K562 (cell line): ENCODE results near the gene PTGIR. TPM values are rescaled to one million over a fixed set of nuclear protein-coding genes. Genes with fewer than 3 reads are reported as not detected.

Source experiments
- ATAC-seq: fragments of 200-7000 bp; cut with Tn5 transposase; 3 replicates; pipeline ENCODE4 v1.9.1; 2020; ENCODE audit warnings: moderate library complexity
- BruUV-seq: library from RNA; stranded (reverse); fragments of 400-500 nt; replicated peaks from 2 replicates; lab custom pipeline; 2021; lab: Mats Ljungman, UMichigan
- CTCF ChIA-PET: fragments of 300-600 bp; formaldehyde crosslinking; extraction: SDS; loops from one replicate; lab custom pipeline; 2021; ENCODE audit warnings: low intra/inter-chr PET ratio; lab: Yijun Ruan, JAX
- POLR2A ChIA-PET: fragments of 300-600, 350-650 bp; sonication (Branson Sonifier 250); formaldehyde crosslinking; extraction: SDS; loops from one replicate; lab custom pipeline; 2021; ENCODE audit warnings: antibody characterized with exemption, inconsistent platforms; lab: Yijun Ruan, JAX
- DNase-seq, 4 experiments: peaks; one replicate each; pipeline versions ENCODE4 v3.0.0 to v3.0.0-alpha.2; 2011 to 2018; ENCODE audit warnings: low spot score in 3 of 4, mixed read lengths in 3 of 4; ENCODE audit errors: extremely low read depth in 1 of 4
- FAIRE-seq: peaks from 2 replicates; lab custom pipeline; 2011; peaks lifted over from hg19 to GRCh38; lab: Jason Lieb, UNC
- H2AFZ ChIP-seq: 2 replicates; pipeline ENCODE4 v1.6.0; 2011; ENCODE audit warnings: low read depth, low read length, control low read depth, inconsistent platforms
- H3K27ac ChIP-seq: fragments of 200-600 bp; 3 replicates; pipeline ENCODE4 v1.8.0; 2011; ENCODE audit warnings: low read depth, mild to moderate bottlenecking, control low read depth, inconsistent platforms, low read length, moderate library complexity, mixed read lengths; ENCODE audit errors: extremely low read depth
- H3K27me3 ChIP-seq, 2 experiments: fragments of 300-600 bp in 1 of 2; 2 replicates in 1 of 2; 3 replicates in 1 of 2; pipeline versions ENCODE4 v1.6.0 to v1.8.0; 2011; ENCODE audit warnings: inconsistent platforms in 2 of 2, low read length in 2 of 2, mild to moderate bottlenecking in 1 of 2, mixed read lengths in 1 of 2, moderate library complexity in 1 of 2; ENCODE audit not compliant: control insufficient read depth in 2 of 2, insufficient read depth in 2 of 2
- H3K36me3 ChIP-seq: fragments of 300-600 bp; 3 replicates; pipeline ENCODE4 v1.8.0; 2011; ENCODE audit warnings: mild to moderate bottlenecking, low read length, inconsistent platforms; ENCODE audit not compliant: control insufficient read depth, insufficient read depth
- H3K4me1 ChIP-seq, 2 experiments: fragments of 200-600 bp in 1 of 2; replicated peaks in 1 of 2; 2 replicates in 1 of 2; 3 replicates in 1 of 2; pipeline versions ENCODE4 v1.5.1 to v1.8.0; 2011; ENCODE audit warnings: inconsistent platforms in 2 of 2, low read length in 2 of 2, mild to moderate bottlenecking in 1 of 2, mixed read lengths in 1 of 2, moderate library complexity in 1 of 2; ENCODE audit not compliant: control insufficient read depth in 2 of 2, insufficient read depth in 2 of 2
- H3K4me2 ChIP-seq: 2 replicates; pipeline ENCODE4 v1.6.1; 2011; ENCODE audit warnings: low read length, control low read depth, inconsistent platforms, mixed read lengths; ENCODE audit not compliant: insufficient read depth
- H3K4me3 ChIP-seq: fragments of 200-600 bp; sonication (generic), shearing (Covaris generic); 2 replicates; pipeline ENCODE4 v1.5.1; 2016; ENCODE audit warnings: control low read depth, inconsistent platforms
- H3K79me2 ChIP-seq: fragments of 200-600 bp; 3 replicates; pipeline ENCODE4 v1.8.0; 2011; ENCODE audit warnings: low read length, inconsistent platforms; ENCODE audit not compliant: control insufficient read depth, insufficient read depth
- H3K9ac ChIP-seq, 2 experiments: 2 replicates each; pipeline versions ENCODE4 v1.6.0 to v1.6.1; 2011; ENCODE audit warnings: low read depth in 2 of 2, low read length in 2 of 2, control low read depth in 1 of 2, inconsistent platforms in 1 of 2, mild to moderate bottlenecking in 1 of 2, mixed read lengths in 1 of 2; ENCODE audit not compliant: insufficient read depth in 1 of 2
- H3K9me1 ChIP-seq: one replicate; pipeline ENCODE4 v1.6.0; 2011; ENCODE audit warnings: inconsistent platforms, mild to moderate bottlenecking, low read length, moderate library complexity; ENCODE audit not compliant: control insufficient read depth, insufficient read depth
- H3K9me3 ChIP-seq: replicated peaks from 2 replicates; pipeline ENCODE4 v1.5.1; 2011; ENCODE audit warnings: low read depth, low read length, inconsistent platforms; ENCODE audit not compliant: control insufficient read depth, insufficient read depth
- H4K20me1 ChIP-seq: replicated peaks from 2 replicates; pipeline ENCODE4 v1.6.1; 2011; ENCODE audit warnings: low read length, inconsistent platforms, mixed read lengths; ENCODE audit not compliant: control insufficient read depth, insufficient read depth
- AFF1 ChIP-seq, 2 experiments: fragments of 450-650 bp; IDR thresholded peaks; 2 replicates each; pipeline ENCODE4 v1.6.1; 2018; ENCODE audit warnings: mild to moderate bottlenecking in 2 of 2, low read depth in 1 of 2; ENCODE audit not compliant: partially characterized antibody in 2 of 2
- BHLHE40 ChIP-seq: IDR thresholded peaks from 2 replicates; pipeline ENCODE4 v1.6.1; 2011; ENCODE audit warnings: low read length, improper control_type of control experiment
- CHD4 ChIP-seq: fragments of 200-600 bp; sonication (generic); IDR thresholded peaks from 3 replicates; pipeline ENCODE4 v1.6.1; 2012; ENCODE audit warnings: low read depth, mild to moderate bottlenecking, mixed read lengths, low read length, inconsistent platforms; ENCODE audit not compliant: insufficient read depth, insufficient replicate concordance, poor library complexity, severe bottlenecking
- HDAC1 ChIP-seq, 2 experiments: fragments of 450-650 bp; IDR thresholded peaks; 2 replicates each; pipeline ENCODE4 v1.6.1; 2016 to 2017; ENCODE audit warnings: inconsistent platforms in 1 of 2, mild to moderate bottlenecking in 1 of 2, moderate library complexity in 1 of 2
- KHSRP ChIP-seq: fragments of 450-650 bp; IDR thresholded peaks from 2 replicates; pipeline ENCODE4 v1.6.1; 2017
- PHF21A ChIP-seq: fragments of 450-650 bp; IDR thresholded peaks from 2 replicates; pipeline ENCODE4 v1.6.1; 2017; ENCODE audit warnings: low read depth, borderline replicate concordance
- PKNOX1 ChIP-seq: fragments of 450-650 bp; IDR thresholded peaks from 2 replicates; pipeline ENCODE4 v1.6.1; 2016
- SMARCA5 ChIP-seq: fragments of 450-650 bp; IDR thresholded peaks from 2 replicates; pipeline ENCODE4 v1.6.1; 2016
- ZNF740 ChIP-seq, 3 experiments: fragments of 200-800 bp in 1 of 3; sonication (Bioruptor generic) in 1 of 3; sonication (generic) in 1 of 3; formaldehyde crosslinking in 1 of 3; IDR thresholded peaks; 2 replicates each; pipeline versions ENCODE4 v1.6.1 to v1.8.0; 2016 to 2022; ENCODE audit warnings: mild to moderate bottlenecking in 2 of 3, missing compliant biosample characterization in 2 of 3, missing genetic modification characterization in 2 of 3, missing genetic modification reagents in 1 of 3
- WGBS: fragments of 100-300 bp; shearing (Covaris generic); methylation state at CpG from one replicate; pipeline ENCODE4 v1.1.6; 2016; ENCODE audit warnings: low coverage, mixed read lengths; ENCODE audit not compliant: insufficient coverage; ENCODE audit errors: missing lambda C conversion rate; 5-methylcytosine and 5-hydroxymethylcytosine counted together
- in situ Hi-C: fragments of 300-500 bp; cut with MboI; formaldehyde crosslinking; loops from 4 replicates; pipeline ENCODE4 v1.15.0; 2018; ENCODE audit warnings: inconsistent platforms, mixed read lengths
- intact Hi-C: fragments of 100-400 bp; cut with micrococcal nuclease; formaldehyde crosslinking; loops from 2 replicates; pipeline ENCODE4 v1.14.2; 2022
- polyA plus RNA-seq, 8 experiments: library from polyadenylated mRNA; depleted of rRNA in 4 of 8; stranded (reverse) in 5 of 8; unstranded in 3 of 8; fragments of >200 nt; fragmentation: Nextera tagmentation in 2 of 8; fragmentation: Illumina TruSeq in 1 of 8; extraction: Ambion mirVana in 2 of 8; extraction: Trizol in 1 of 8; gene quantifications; 2 replicates each; pipeline versions ENCODE4 v1.2.1 to v1.2.3, GENCODE V29; 2011 to 2014; ENCODE audit warnings: inconsistent platforms in 1 of 8, missing spikeins in 1 of 8
- total RNA-seq, 7 experiments: library from RNA; depleted of rRNA in 6 of 7; stranded (reverse); fragments of >200 nt in 6 of 7; fragmentation: Illumina TruSeq in 2 of 7; extraction: Trizol in 2 of 7; gene quantifications; 2 replicates each; pipeline versions ENCODE4 v1.2.1 to v1.2.3, GENCODE V29; 2011 to 2021; ENCODE audit warnings: low replicate concordance in 1 of 7
- TF ChIP-seq, protein P1 (sequence below): fragments of 250-450 bp; sonication (Bioruptor Pico); IDR thresholded peaks from 2 replicates; pipeline ENCODE4 v1.5.0; 2020; ENCODE audit warnings: mild to moderate bottlenecking, borderline replicate concordance

PTGIR gene
- total and polyA plus RNA-seq, 9 of the 15 experiments (the other 6 are each of a cell fraction or from before 2014, with no cell fraction given) = 0.11 to 3.4 (median 1.1) TPM; not detected in 1

DNA sequence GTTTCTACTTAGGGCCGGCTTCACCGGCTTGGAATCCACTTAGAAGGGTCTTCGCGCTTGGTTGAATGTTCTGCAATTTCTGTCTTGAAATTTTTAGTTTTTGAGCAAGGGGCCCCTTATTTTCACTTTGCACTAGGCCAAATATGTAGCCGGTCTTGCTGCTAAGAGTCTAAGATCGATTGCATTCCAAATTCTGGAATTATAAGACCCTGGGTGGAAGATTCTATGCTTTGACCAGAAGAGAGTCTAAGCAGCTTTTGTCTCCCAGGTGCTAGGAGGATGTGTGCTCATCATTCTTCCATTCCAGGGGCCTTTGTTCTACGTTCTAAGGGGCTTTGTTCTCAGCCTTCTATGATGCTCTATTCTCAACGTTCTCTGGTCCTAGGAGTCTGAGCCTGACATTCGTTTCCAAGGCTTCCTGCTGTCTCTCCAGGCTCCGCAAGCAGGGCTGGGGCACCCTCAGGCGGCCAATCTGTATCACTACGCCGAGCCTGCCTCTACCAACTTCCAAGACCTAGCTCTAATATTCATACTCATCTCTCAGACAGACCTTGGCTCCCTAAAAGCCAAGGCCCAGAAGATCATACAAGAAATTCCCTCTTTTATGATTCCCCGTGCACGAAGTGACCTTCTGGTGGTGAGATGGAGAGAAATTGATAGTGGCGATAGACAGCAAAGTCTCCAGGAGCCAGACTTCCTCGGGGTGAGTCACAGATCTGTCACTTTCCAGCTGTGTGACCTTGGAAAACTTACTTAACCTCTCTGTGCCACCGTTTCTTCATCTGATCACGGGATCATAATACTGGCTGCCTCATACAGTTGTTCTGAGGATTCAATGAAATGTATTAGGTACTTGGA, 37.1 kb upstream of the PTGIR start:
- H3K9ac ChIP-seq = no peak overlapping the region; a peak in 1 of 4 replicates
- FAIRE-seq = peak; percentile 89
- TF ChIP-seq, protein P1, sequence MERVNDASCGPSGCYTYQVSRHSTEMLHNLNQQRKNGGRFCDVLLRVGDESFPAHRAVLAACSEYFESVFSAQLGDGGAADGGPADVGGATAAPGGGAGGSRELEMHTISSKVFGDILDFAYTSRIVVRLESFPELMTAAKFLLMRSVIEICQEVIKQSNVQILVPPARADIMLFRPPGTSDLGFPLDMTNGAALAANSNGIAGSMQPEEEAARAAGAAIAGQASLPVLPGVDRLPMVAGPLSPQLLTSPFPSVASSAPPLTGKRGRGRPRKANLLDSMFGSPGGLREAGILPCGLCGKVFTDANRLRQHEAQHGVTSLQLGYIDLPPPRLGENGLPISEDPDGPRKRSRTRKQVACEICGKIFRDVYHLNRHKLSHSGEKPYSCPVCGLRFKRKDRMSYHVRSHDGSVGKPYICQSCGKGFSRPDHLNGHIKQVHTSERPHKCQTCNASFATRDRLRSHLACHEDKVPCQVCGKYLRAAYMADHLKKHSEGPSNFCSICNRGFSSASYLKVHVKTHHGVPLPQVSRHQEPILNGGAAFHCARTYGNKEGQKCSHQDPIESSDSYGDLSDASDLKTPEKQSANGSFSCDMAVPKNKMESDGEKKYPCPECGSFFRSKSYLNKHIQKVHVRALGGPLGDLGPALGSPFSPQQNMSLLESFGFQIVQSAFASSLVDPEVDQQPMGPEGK (CRISPR knock-in tag) = no peak
- TF ChIP-seq PHF21A = no peak
- no peak for TF ChIP-seq KHSRP
- peak; percentile 95 for TF ChIP-seq SMARCA5
- peak in 1 of 2 experiments; percentile 15; a peak in 1 of 4 replicates for TF ChIP-seq HDAC1 (IDR thresholded peaks at IDR 0.05)
- TF ChIP-seq CHD4 = peak; percentile 71
- TF ChIP-seq PKNOX1 = peak; percentile 24; the same call in 1 of the 2 replicates
- TF ChIP-seq AFF1 (IDR thresholded peaks at IDR 0.05; ENCODE audit: low read depth in 1 of 2, partially characterized antibody in 2 of 2) = peak in 1 of 2 experiments; percentile 62
- TF ChIP-seq BHLHE40 = peak; percentile 58
- TF ChIP-seq ZNF740 (CRISPR knock-in tag; IDR thresholded peaks at IDR 0.05) = no peak
- TF ChIP-seq ZNF740 (tag; IDR thresholded peaks at IDR 0.05) = 0 out of 4 replicates have a peak, but pooled peaks of 1 of the 2 experiments have one; percentile 14

More for the DNA sequence above, 37.1 kb upstream of the PTGIR start:
- CTCF ChIA-PET = interaction anchor here (0.8 to 3.0 kb wide), 6 partner anchors 45 to 173 kb away, joined by 4 to 26 read pairs (median 14); no protein-coding TSS in a partner anchor
- in situ Hi-C loops (loop anchor here (5.0 kb wide), 1 partner anchor 50 kb away; no protein-coding TSS in a partner anchor), intact Hi-C loops (loop anchor here (1.0 kb wide), 3 partner anchors 48 to 133 kb away; partner anchors contain the start of gene CALM3)
- Histone ChIP-seq H4K20me1 (no peaks in the 10 kb centered on the region), H3K9me1 (no peaks in the 10 kb centered on the region), H3K4me3 (peak overlapping the region; percentile 32), H3K79me2 (no peaks in the 10 kb centered on the region), H3K4me2 (peak overlapping the region; percentile 72), H3K27me3 (no peaks in the 10 kb centered on the region), H3K27ac (peak overlapping the region; percentile 28; the same call in 1 of the 3 replicates), H3K36me3 (no peaks in the 10 kb centered on the region), H3K9me3 (no peaks in the 10 kb centered on the region), H3K4me1 (peaks cover 25 to 30% of the 10 kb centered on the region in 2 experiments), H2AFZ (peak overlapping the region; percentile 56)
- DNase-seq (peak; percentile 77 to 90 (median 80)), ATAC-seq (peak; percentile 77)
- POLR2A ChIA-PET = interaction anchor here (0.6 to 2.3 kb wide), 19 partner anchors 9 to 515 kb away, joined by 3 to 10 read pairs (median 3); partner anchors contain the start of gene CALM3
- 2% methylated on average over 19 of the region's 19 CpGs for WGBS
- no TSS peak for BruUV-seq
